ENCODE results near the gene CACNG4. TPM values are rescaled to one million over a fixed set of nuclear protein-coding genes. Genes with fewer than 3 reads are reported as not detected.

The CACNG4 gene
- total and polyA plus RNA-seq, 11 donors = 0.08 to 0.88 (median 0.33) TPM; not detected in 8

GRCh38 chr17:66964930-66965800 is 658 bp downstream of the CACNG4 start:
- no peak for TF ChIP-seq POLR2A (IDR thresholded peaks at IDR 0.05)
- TF ChIP-seq, protein P1, sequence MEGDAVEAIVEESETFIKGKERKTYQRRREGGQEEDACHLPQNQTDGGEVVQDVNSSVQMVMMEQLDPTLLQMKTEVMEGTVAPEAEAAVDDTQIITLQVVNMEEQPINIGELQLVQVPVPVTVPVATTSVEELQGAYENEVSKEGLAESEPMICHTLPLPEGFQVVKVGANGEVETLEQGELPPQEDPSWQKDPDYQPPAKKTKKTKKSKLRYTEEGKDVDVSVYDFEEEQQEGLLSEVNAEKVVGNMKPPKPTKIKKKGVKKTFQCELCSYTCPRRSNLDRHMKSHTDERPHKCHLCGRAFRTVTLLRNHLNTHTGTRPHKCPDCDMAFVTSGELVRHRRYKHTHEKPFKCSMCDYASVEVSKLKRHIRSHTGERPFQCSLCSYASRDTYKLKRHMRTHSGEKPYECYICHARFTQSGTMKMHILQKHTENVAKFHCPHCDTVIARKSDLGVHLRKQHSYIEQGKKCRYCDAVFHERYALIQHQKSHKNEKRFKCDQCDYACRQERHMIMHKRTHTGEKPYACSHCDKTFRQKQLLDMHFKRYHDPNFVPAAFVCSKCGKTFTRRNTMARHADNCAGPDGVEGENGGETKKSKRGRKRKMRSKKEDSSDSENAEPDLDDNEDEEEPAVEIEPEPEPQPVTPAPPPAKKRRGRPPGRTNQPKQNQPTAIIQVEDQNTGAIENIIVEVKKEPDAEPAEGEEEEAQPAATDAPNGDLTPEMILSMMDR (IDR thresholded peaks at IDR 0.05) = no peak
- H3K36me3 ChIP-seq = no peaks in the 10 kb centered on the region
- intact Hi-C loops (cut with DNase I) = no loop called here
- 0 to 2% (median 1%) methylated on average over 9 to 92 of the region's 92 CpGs for WGBS, 4 donors
- peak in 1 of 5 donors; percentile 52 for DNase-seq
- H3K4me1 ChIP-seq = peaks cover 0 to 22% (median 8%) of the 10 kb centered on the region in 12 donors
- no peaks in the 10 kb centered on the region for H3K9me3 ChIP-seq
- no peak overlapping the region for H3K27ac ChIP-seq
- ATAC-seq = no peak
- peak overlapping the region; percentile 1 to 51 (median 42) for H3K4me3 ChIP-seq
- peaks cover 13 to 72% (median 48%) of the 10 kb centered on the region in 9 donors for H3K27me3 ChIP-seq

DNA sequence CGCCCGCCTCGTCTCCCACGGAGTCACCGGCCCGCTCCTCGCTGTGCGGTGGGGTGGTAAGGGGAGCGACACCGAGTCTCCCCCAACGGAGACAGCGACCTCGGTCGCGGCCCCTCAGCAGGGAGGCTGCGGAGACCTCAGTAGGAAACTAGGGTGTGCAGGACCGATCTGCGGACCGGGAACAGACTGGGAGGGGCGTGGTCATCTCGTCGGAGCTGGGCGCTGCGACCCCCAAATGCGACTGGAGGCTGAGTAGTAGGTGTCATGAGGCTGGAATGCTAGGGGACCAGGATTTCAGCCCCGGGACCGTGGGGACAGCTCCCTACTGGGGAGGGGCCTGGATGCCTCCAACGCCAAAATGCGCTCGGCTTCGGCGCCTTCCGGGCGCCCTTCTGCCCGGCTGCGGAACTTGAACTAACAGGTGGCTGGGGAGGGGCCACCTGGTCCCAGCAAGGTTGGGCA is 1.3 kb downstream of the CACNG4 start:
- H3K36me3 ChIP-seq = no peaks in the 10 kb centered on the region
- intact Hi-C loops (cut with DNase I) = no loop called here
- peaks cover 0 to 22% (median 8%) of the 10 kb centered on the region in 12 donors for H3K4me1 ChIP-seq
- H3K27ac ChIP-seq = no peak overlapping the region
- ATAC-seq (peak in 1 of 4 donors; percentile 11), DNase-seq (peak in 1 of 5 donors; percentile 41)
- WGBS, 4 donors = 2 to 4% (median 3%) methylated on average over 15 to 36 of the region's 36 CpGs
- H3K27me3 ChIP-seq = peaks cover 13 to 79% (median 51%) of the 10 kb centered on the region in 9 donors
- TF ChIP-seq POLR2A (IDR thresholded peaks at IDR 0.05) = no peak
- TF ChIP-seq, protein P1 (IDR thresholded peaks at IDR 0.05) = no peak
- peak overlapping the region; percentile 1 to 51 (median 42) for H3K4me3 ChIP-seq
- no peaks in the 10 kb centered on the region for H3K9me3 ChIP-seq

GRCh38 chr17:66966298-66966697 is 1.8 kb downstream of the CACNG4 start:
- H3K4me3 ChIP-seq = peak overlapping the region in 4 of 12 donors; percentile 27 to 51 (median 47)
- WGBS, 4 donors = 16 to 22% (median 17%) methylated on average over 11 of the region's 11 CpGs
- H3K36me3 ChIP-seq = no peaks in the 10 kb centered on the region
- TF ChIP-seq, protein P1 (IDR thresholded peaks at IDR 0.05) = no peak
- TF ChIP-seq POLR2A (IDR thresholded peaks at IDR 0.05) = no peak
- H3K27me3 ChIP-seq = peaks cover 13 to 83% (median 56%) of the 10 kb centered on the region in 9 donors
- intact Hi-C loops (cut with DNase I) = no loop called here
- H3K4me1 ChIP-seq = peaks cover 0 to 22% (median 8%) of the 10 kb centered on the region in 12 donors
- no peaks in the 10 kb centered on the region for H3K9me3 ChIP-seq
- DNase-seq (peak in 1 of 5 donors; percentile 1), ATAC-seq (no peak)
- no peak overlapping the region for H3K27ac ChIP-seq

DNA sequence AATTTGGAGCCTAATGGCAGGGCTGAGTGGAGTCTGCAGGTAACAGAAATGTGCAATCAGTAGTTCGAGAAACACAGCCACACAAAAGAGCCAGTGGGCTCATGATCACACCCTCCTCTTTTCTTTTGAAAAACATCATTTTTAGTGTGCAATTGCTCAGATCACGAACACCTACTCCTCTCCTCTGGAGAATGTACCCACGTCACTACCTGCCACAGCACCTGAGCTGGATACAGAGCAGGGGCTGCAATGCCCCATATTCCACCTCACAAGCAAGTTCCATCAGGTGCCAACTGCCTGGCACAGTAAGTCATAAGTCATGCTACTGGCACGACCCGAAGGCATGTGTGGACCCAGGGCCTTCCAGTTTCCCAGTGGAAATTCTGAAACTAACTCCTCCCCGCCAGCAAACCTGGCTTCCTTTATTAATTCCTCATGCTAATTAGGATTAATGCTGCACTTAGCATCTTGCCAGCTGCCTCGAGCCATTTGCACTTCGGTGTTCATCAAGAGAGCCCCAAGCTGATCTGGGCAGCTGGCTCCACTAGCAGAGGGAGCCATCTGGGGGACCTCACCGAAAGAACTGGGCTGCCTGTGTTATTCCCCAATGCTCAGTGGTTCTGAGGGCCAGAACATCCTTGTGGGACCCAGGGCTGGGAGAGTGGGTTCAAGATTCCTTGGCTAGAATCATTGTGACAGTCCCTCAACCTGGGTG is 2.4 kb downstream of the CACNG4 start:
- ATAC-seq = no peak

More for the DNA sequence above, 2.4 kb downstream of the CACNG4 start:
- TF ChIP-seq POLR2A (IDR thresholded peaks at IDR 0.05) = no peak
- TF ChIP-seq, protein P1 (IDR thresholded peaks at IDR 0.05) = no peak
- H3K9me3 ChIP-seq = no peaks in the 10 kb centered on the region
- H3K27ac ChIP-seq = no peak overlapping the region
- DNase-seq = peak in 1 of 5 donors; percentile 10
- intact Hi-C loops (cut with DNase I) = no loop called here
- H3K4me1 ChIP-seq = peaks cover 0 to 22% (median 8%) of the 10 kb centered on the region in 12 donors
- WGBS, 4 donors = 77 to 83% (median 78%) methylated on average over 9 of the region's 9 CpGs
- peaks cover 13 to 89% (median 58%) of the 10 kb centered on the region in 9 donors for H3K27me3 ChIP-seq
- no peaks in the 10 kb centered on the region for H3K36me3 ChIP-seq
- no peak overlapping the region for H3K4me3 ChIP-seq

Measured in heart left ventricle (tissue), 16 donors.